Panc1 (cell line): ENCODE measurements around the gene LHFPL3. TPM values are rescaled to one million over a fixed set of nuclear protein-coding genes. Genes with fewer than 3 reads are reported as not detected.

Experiments
- ATAC-seq: fragments of 200-7000 bp; cut with Tn5 transposase; 2 replicates; pipeline ENCODE4 v1.9.1; 2020; ENCODE audit warnings: mild to moderate bottlenecking, moderate library complexity
- BruUV-seq: library from RNA; stranded (reverse); fragments of 400-500 nt; replicated peaks from 2 replicates; lab custom pipeline; 2021; lab: Mats Ljungman, UMichigan
- CTCF ChIA-PET: fragments of 300-600 bp; sonication (Branson Sonifier 250); formaldehyde crosslinking; loops from one replicate; lab custom pipeline; 2022; ENCODE audit warnings: antibody characterized with exemption; lab: Charles Lee
- POLR2A ChIA-PET: fragments of 300-600 bp; sonication (Branson Sonifier 250); formaldehyde crosslinking; loops from one replicate; lab custom pipeline; 2022; ENCODE audit warnings: antibody characterized with exemption; lab: Charles Lee
- DNase-seq: peaks from one replicate; pipeline ENCODE4 v3.0.0-alpha.2; 2010; ENCODE audit warnings: low read depth, low spot score
- H3K27ac ChIP-seq: 2 replicates; pipeline ENCODE4 v1.5.1; 2011; ENCODE audit warnings: mild to moderate bottlenecking, low read length, inconsistent platforms
- H3K27me3 ChIP-seq: fragments of 200-500 bp; sonication (Bioruptor generic); 2 replicates; pipeline ENCODE4 v1.6.0; 2014; ENCODE audit warnings: low read length, inconsistent platforms; ENCODE audit not compliant: control insufficient read depth, insufficient read depth
- H3K36me3 ChIP-seq: fragments of 200-500 bp; sonication (Bioruptor generic); 2 replicates; pipeline ENCODE4 v1.5.1; 2014; ENCODE audit warnings: inconsistent platforms, mild to moderate bottlenecking, low read length, moderate library complexity; ENCODE audit not compliant: control insufficient read depth, insufficient read depth
- H3K4me1 ChIP-seq: 2 replicates; pipeline ENCODE4 v1.5.1; 2011; ENCODE audit warnings: inconsistent platforms, mild to moderate bottlenecking, low read length, moderate library complexity; ENCODE audit not compliant: control insufficient read depth, insufficient read depth
- H3K4me3 ChIP-seq, 2 experiments: 2 replicates each; pipeline ENCODE4 v1.5.1; 2011 to 2012; ENCODE audit warnings: low read depth in 2 of 2, low read length in 2 of 2, mild to moderate bottlenecking in 2 of 2, inconsistent platforms in 1 of 2, moderate library complexity in 1 of 2
- H3K9me3 ChIP-seq: fragments of 200-500 bp; sonication (Bioruptor generic); 2 replicates; pipeline ENCODE4 v1.5.1; 2014; ENCODE audit warnings: low read depth, mild to moderate bottlenecking, inconsistent platforms, low read length, moderate library complexity; ENCODE audit not compliant: control insufficient read depth, insufficient read depth
- POLR2AphosphoS5 ChIP-seq: IDR thresholded peaks from 2 replicates; pipeline ENCODE4 v1.6.1; 2012; ENCODE audit warnings: mild to moderate bottlenecking, low read depth, low read length, moderate library complexity
- SIN3A ChIP-seq: IDR thresholded peaks from 2 replicates; pipeline ENCODE4 v1.6.1; 2012; ENCODE audit warnings: low read depth, mild to moderate bottlenecking, low read length, moderate library complexity, borderline replicate concordance; ENCODE audit not compliant: insufficient read depth
- TCF7L2 ChIP-seq: IDR thresholded peaks from 2 replicates; pipeline ENCODE4 v1.6.1; 2011; ENCODE audit warnings: mild to moderate bottlenecking, low read depth, low read length, inconsistent platforms
- in situ Hi-C: cut with HindIII; loops from 2 replicates; pipeline ENCODE4 v1.10.0; 2016; ENCODE audit warnings: low sequenced_read_pairs, low pct_unique_long_range_greater_than_20kb
- intact Hi-C: fragments of 100-400 bp; cut with micrococcal nuclease; formaldehyde crosslinking; loops from one replicate; pipeline ENCODE4 v1.10.0; 2022; ENCODE audit not compliant: unreplicated experiment
- total RNA-seq: library from RNA; stranded (reverse); gene quantifications from one replicate; pipeline ENCODE4 v1.2.1, GENCODE V29; 2021; ENCODE audit not compliant: unreplicated experiment
- TF ChIP-seq, protein P1 (sequence below), 2 experiments: IDR thresholded peaks; 2 replicates each; pipeline ENCODE4 v1.6.1; 2011 to 2012; ENCODE audit warnings: low read depth in 2 of 2, control low read depth in 1 of 2, low read length in 1 of 2, mild to moderate bottlenecking in 1 of 2, moderate library complexity in 1 of 2; ENCODE audit not compliant: insufficient read depth in 1 of 2
- TF ChIP-seq, protein P2 (sequence below): fragments of 450-650 bp; IDR thresholded peaks from 2 replicates; pipeline ENCODE4 v1.5.1; 2017; ENCODE audit warnings: mild to moderate bottlenecking

LHFPL3 gene
- total RNA-seq, 1 experiment from 2014 or later, result not detected

DNA sequence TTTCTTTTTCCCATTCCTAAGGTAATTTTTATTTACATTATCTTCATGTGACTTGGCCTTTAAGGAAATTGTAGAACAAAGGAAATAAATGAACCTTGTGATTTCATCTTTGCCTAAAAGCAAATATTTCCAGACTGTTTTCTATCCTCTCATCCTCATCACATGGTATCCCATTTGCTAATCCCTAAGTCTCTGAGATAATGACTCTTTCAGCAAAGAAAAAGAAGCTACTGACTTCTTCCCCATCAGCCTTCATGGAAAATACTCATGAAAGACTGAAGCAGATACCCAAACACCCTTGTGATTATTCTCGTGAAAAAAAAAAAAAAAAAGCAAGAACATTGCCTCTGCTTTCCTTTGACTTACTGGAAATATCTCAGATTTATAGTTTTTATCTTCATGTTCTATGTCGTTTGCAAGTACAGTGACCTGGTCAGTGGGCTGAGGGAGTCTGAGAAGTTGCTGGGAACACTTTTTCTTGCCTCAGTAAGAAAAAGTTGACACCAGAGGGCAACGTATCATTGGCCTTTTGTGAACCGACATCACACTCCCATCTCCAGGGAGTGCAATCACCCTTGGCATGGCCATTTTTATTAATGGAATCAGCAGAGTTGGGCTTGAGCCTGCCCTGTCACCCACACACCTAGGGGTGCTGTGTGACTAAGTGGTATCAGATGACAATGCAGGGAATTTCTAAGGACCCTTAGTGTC, 439.6 kb downstream of the LHFPL3 start:
- in situ Hi-C loops (no loop called here), intact Hi-C loops (no loop called here)
- ChIA-PET CTCF (no interaction called here), POLR2A (no interaction called here)
- Histone ChIP-seq H3K27ac (no peak overlapping the region), H3K4me1 (no peaks in the 10 kb centered on the region), H3K4me3 (no peak overlapping the region), H3K27me3 (0 out of 2 replicates have a peak, but pooled peaks cover 2% of the 10 kb centered on the region), H3K36me3 (no peaks in the 10 kb centered on the region), H3K9me3 (no peaks in the 10 kb centered on the region)
- TF ChIP-seq, protein P1, sequence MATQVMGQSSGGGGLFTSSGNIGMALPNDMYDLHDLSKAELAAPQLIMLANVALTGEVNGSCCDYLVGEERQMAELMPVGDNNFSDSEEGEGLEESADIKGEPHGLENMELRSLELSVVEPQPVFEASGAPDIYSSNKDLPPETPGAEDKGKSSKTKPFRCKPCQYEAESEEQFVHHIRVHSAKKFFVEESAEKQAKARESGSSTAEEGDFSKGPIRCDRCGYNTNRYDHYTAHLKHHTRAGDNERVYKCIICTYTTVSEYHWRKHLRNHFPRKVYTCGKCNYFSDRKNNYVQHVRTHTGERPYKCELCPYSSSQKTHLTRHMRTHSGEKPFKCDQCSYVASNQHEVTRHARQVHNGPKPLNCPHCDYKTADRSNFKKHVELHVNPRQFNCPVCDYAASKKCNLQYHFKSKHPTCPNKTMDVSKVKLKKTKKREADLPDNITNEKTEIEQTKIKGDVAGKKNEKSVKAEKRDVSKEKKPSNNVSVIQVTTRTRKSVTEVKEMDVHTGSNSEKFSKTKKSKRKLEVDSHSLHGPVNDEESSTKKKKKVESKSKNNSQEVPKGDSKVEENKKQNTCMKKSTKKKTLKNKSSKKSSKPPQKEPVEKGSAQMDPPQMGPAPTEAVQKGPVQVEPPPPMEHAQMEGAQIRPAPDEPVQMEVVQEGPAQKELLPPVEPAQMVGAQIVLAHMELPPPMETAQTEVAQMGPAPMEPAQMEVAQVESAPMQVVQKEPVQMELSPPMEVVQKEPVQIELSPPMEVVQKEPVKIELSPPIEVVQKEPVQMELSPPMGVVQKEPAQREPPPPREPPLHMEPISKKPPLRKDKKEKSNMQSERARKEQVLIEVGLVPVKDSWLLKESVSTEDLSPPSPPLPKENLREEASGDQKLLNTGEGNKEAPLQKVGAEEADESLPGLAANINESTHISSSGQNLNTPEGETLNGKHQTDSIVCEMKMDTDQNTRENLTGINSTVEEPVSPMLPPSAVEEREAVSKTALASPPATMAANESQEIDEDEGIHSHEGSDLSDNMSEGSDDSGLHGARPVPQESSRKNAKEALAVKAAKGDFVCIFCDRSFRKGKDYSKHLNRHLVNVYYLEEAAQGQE (IDR thresholded peaks at IDR 0.05; ENCODE audit: insufficient read depth in 1 of 2, low read depth in 2 of 2, low read length in 1 of 2), result no peak
- TF ChIP-seq, protein P2, sequence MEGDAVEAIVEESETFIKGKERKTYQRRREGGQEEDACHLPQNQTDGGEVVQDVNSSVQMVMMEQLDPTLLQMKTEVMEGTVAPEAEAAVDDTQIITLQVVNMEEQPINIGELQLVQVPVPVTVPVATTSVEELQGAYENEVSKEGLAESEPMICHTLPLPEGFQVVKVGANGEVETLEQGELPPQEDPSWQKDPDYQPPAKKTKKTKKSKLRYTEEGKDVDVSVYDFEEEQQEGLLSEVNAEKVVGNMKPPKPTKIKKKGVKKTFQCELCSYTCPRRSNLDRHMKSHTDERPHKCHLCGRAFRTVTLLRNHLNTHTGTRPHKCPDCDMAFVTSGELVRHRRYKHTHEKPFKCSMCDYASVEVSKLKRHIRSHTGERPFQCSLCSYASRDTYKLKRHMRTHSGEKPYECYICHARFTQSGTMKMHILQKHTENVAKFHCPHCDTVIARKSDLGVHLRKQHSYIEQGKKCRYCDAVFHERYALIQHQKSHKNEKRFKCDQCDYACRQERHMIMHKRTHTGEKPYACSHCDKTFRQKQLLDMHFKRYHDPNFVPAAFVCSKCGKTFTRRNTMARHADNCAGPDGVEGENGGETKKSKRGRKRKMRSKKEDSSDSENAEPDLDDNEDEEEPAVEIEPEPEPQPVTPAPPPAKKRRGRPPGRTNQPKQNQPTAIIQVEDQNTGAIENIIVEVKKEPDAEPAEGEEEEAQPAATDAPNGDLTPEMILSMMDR, result no peak
- DNase-seq (no peak), ATAC-seq (no peak)
- no TSS peak for BruUV-seq

DNA sequence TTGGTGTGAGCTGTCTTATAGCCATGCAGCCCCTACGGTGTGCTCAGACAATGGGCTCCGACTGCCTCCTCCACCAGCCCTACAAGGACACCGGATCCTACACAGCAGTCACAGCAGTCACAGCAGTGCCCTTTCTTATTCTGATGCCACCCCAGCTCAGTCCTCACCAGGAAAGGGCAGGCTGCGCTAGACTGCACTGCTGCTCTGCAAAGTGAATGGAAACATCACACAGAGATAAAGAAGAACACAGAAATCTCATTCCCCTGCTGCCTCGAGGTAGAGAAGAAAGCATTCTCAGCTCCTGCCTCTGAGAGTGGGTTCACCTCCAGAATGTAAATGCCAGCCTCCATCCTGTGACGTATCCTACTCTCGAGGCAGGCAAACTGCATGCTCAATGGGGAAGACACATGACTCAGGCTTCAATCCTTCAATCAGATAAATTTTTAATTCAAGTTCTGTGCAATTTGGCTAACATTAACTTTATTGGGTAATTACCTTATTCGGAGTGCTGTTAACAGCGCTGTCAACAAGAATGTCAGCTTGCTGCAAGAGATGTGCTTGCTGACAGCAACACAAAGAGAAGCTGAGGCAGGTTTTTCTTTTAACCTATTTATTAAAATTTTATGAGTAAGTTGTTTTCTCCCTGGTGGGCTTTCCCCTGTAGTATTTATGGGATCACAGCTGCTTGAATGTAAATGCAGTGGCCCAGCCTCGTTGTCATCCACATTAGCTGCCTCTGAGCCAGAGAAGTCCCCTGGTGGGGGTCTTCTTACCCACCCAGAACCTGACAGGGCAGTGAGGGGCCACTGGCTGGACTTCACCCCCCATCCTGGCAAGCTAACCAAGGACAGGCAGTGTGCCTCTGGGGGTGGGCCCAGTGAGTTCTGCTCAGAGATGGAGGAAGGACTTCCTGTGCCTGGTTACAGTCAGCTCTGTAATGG, 444.3 kb downstream of the LHFPL3 start:
- intact Hi-C loops, result no loop called here

More for the DNA sequence above, 444.3 kb downstream of the LHFPL3 start:
- CTCF ChIA-PET, result no interaction called here
- no peak for ATAC-seq
- POLR2A ChIA-PET, result no interaction called here
- Histone ChIP-seq H3K27ac (no peak overlapping the region), H3K9me3 (no peaks in the 10 kb centered on the region), H3K4me3 (no peak overlapping the region), H3K36me3 (no peaks in the 10 kb centered on the region), H3K4me1 (no peaks in the 10 kb centered on the region), H3K27me3 (peaks cover 2% of the 10 kb centered on the region; the same call in 1 of the 2 replicates)
- DNase-seq, result no peak
- in situ Hi-C loops, result no loop called here
- BruUV-seq, result no TSS peak
- TF ChIP-seq, protein P1 (IDR thresholded peaks at IDR 0.05; ENCODE audit: insufficient read depth in 1 of 2, low read depth in 2 of 2, low read length in 1 of 2), result no peak
- TF ChIP-seq POLR2AphosphoS5 (no peak), TCF7L2 (no peak), SIN3A (no peak)
- TF ChIP-seq, protein P2, result no peak
